DMS53 treated with DMSO at 0.1 percent for 48 hours (cell line): ENCODE measurements around the gene SMARCAD1.

Experiments
- DNase-seq: peaks from one replicate; lab custom pipeline; 2025; ENCODE audit not compliant: unreplicated experiment; lab: John Stamatoyannopoulos, UW

The SMARCAD1 gene

GRCh38 chr4:94228493-94229216, 21.0 kb downstream of the SMARCAD1 start:
- no peak for DNase-seq

- DNase-seq: no peak
Measured at GRCh38 chr4:94232519-94232918, 24.9 kb downstream of the SMARCAD1 start.

GRCh38 chr4:94235825-94236224, 28.2 kb downstream of the SMARCAD1 start:
- DNase-seq: no peak

- no peak for DNase-seq
Measured at GRCh38 chr4:94237271-94237670, 29.6 kb downstream of the SMARCAD1 start.

- no peak for DNase-seq
Measured at GRCh38 chr4:94238160-94238559, 30.5 kb downstream of the SMARCAD1 start.

- DNase-seq: no peak
Measured at GRCh38 chr4:94240384-94240783, 32.7 kb downstream of the SMARCAD1 start.

GRCh38 chr4:94244087-94244828, 36.6 kb downstream of the SMARCAD1 start:
- DNase-seq: no peak

- DNase-seq: no peak
Measured at GRCh38 chr4:94244829-94245185, 37.1 kb downstream of the SMARCAD1 start.

- DNase-seq: no peak
Measured at GRCh38 chr4:94251094-94251493, 43.4 kb downstream of the SMARCAD1 start.

GRCh38 chr4:94253036-94253435, 45.4 kb downstream of the SMARCAD1 start:
- no peak for DNase-seq

- DNase-seq: no peak
Measured at GRCh38 chr4:94256144-94256783, 48.6 kb downstream of the SMARCAD1 start.

- DNase-seq: no peak
Measured at GRCh38 chr4:94256828-94257227, 49.2 kb downstream of the SMARCAD1 start.

- DNase-seq: no peak
Measured at GRCh38 chr4:94262163-94263016, 54.7 kb downstream of the SMARCAD1 start.

GRCh38 chr4:94267037-94267436, 59.4 kb downstream of the SMARCAD1 start:
- no peak for DNase-seq

- DNase-seq: no peak
Measured at GRCh38 chr4:94271248-94271647, 63.6 kb downstream of the SMARCAD1 start.

GRCh38 chr4:94274912-94275311, 67.2 kb downstream of the SMARCAD1 start:
- no peak for DNase-seq

- no peak for DNase-seq
Measured at GRCh38 chr4:94276204-94276603, 68.5 kb downstream of the SMARCAD1 start.

- DNase-seq: no peak
Measured at GRCh38 chr4:94277534-94277933, 69.9 kb downstream of the SMARCAD1 start.

- DNase-seq: no peak
Measured at GRCh38 chr4:94278781-94279180, 71.1 kb downstream of the SMARCAD1 start.

- DNase-seq: no peak
Measured at GRCh38 chr4:94284889-94285288, 77.2 kb downstream of the SMARCAD1 start.

- DNase-seq: no peak
Measured at GRCh38 chr4:94285666-94286065, 78.0 kb downstream of the SMARCAD1 start.
